H1 (cell line): ENCODE measurements around the gene HSFX2. TPM values are rescaled to one million over a fixed set of nuclear protein-coding genes. Genes with fewer than 3 reads are reported as not detected.

ENCODE experiments used
- CTCF ChIA-PET: fragments of 300-600 bp; sonication (Branson Sonifier 250); formaldehyde crosslinking; loops from one replicate; lab custom pipeline; 2021; ENCODE audit not compliant: partially characterized antibody; lab: Charles Lee
- POLR2A ChIA-PET: fragments of 300-600 bp; sonication (Branson Sonifier 250); formaldehyde crosslinking; loops from one replicate; lab custom pipeline; 2021; ENCODE audit warnings: inconsistent platforms; ENCODE audit not compliant: partially characterized antibody; lab: Charles Lee
- DNase-seq, 2 experiments: peaks; one replicate each; pipeline versions ENCODE4 v3.0.0 to v3.0.0-alpha.2; 2010 to 2022; ENCODE audit warnings: low spot score in 2 of 2, low read depth in 1 of 2, mixed read lengths in 1 of 2
- FAIRE-seq: peaks from 2 replicates; lab custom pipeline; 2011; peaks lifted over from hg19 to GRCh38; lab: Jason Lieb, UNC
- H2AFZ ChIP-seq: 2 replicates; pipeline ENCODE4 v1.8.1; 2012; ENCODE audit warnings: low read length, inconsistent platforms
- H2AK5ac ChIP-seq: 2 replicates; pipeline ENCODE4 v1.6.1; 2013; ENCODE audit warnings: low read depth, low read length
- H2BK120ac ChIP-seq: replicated peaks from 2 replicates; pipeline ENCODE3; 2013; ENCODE audit warnings: low read depth, low read length, inconsistent platforms
- H2BK12ac ChIP-seq: 2 replicates; pipeline ENCODE4 v1.6.1; 2013; ENCODE audit warnings: low read depth, low read length
- H2BK15ac ChIP-seq: 2 replicates; pipeline ENCODE4 v1.6.1; 2013; ENCODE audit warnings: low read length
- H2BK20ac ChIP-seq: 2 replicates; pipeline ENCODE4 v1.6.1; 2013; ENCODE audit warnings: low read length
- H2BK5ac ChIP-seq: 2 replicates; pipeline ENCODE4 v1.6.1; 2013; ENCODE audit warnings: low read depth, low read length
- H3K14ac ChIP-seq: 2 replicates; pipeline ENCODE4 v1.6.1; 2013; ENCODE audit warnings: inconsistent platforms; ENCODE audit not compliant: insufficient read length
- H3K18ac ChIP-seq: 2 replicates; pipeline ENCODE4 v1.6.1; 2013; ENCODE audit warnings: low read length; ENCODE audit errors: extremely low read depth
- H3K23ac ChIP-seq: 2 replicates; pipeline ENCODE4 v1.6.1; 2013; ENCODE audit warnings: inconsistent platforms; ENCODE audit not compliant: insufficient read length
- H3K23me2 ChIP-seq: 2 replicates; pipeline ENCODE4 v1.6.1; 2013; ENCODE audit warnings: low read depth, low read length
- H3K27ac ChIP-seq: 2 replicates; pipeline ENCODE4 v1.6.1; 2011; ENCODE audit warnings: low read depth, low read length, inconsistent platforms
- H3K27me3 ChIP-seq, 4 experiments: replicated peaks in 1 of 4; 1 replicate in 1 of 4; 2 replicates in 3 of 4; pipeline versions ENCODE4 v1.6.1 to v1.8.1; 2011 to 2013; ENCODE audit warnings: low read length in 3 of 4, mild to moderate bottlenecking in 3 of 4, inconsistent platforms in 2 of 4, mixed read lengths in 2 of 4, moderate library complexity in 1 of 4; ENCODE audit not compliant: control insufficient read depth in 3 of 4, insufficient read depth in 3 of 4; ENCODE audit errors: extremely low read depth in 1 of 4
- H3K36me3 ChIP-seq, 4 experiments: 2 replicates each; pipeline versions ENCODE4 v1.6.1 to v1.8.1; 2011 to 2013; ENCODE audit warnings: mild to moderate bottlenecking in 4 of 4, low read length in 3 of 4, moderate library complexity in 2 of 4, control low read depth in 1 of 4, inconsistent platforms in 1 of 4; ENCODE audit not compliant: insufficient read depth in 4 of 4, control insufficient read depth in 2 of 4
- H3K4ac ChIP-seq: replicated peaks from 2 replicates; pipeline ENCODE3; 2013; ENCODE audit warnings: low read length, low read depth, mixed read lengths, inconsistent platforms; ENCODE audit not compliant: insufficient read length
- H3K4me1 ChIP-seq, 4 experiments: replicated peaks in 1 of 4; 1 replicate in 1 of 4; 2 replicates in 3 of 4; pipeline versions ENCODE4 v1.6.1 to v1.8.1; 2011 to 2013; ENCODE audit warnings: low read length in 3 of 4, inconsistent platforms in 2 of 4, mixed read lengths in 1 of 4; ENCODE audit not compliant: insufficient read depth in 4 of 4, control insufficient read depth in 3 of 4
- H3K4me2 ChIP-seq, 2 experiments: 2 replicates each; pipeline versions ENCODE4 v1.6.1 to v1.8.1; 2011 to 2013; ENCODE audit warnings: low read depth in 2 of 2, low read length in 2 of 2, control low read depth in 1 of 2, inconsistent platforms in 1 of 2, mild to moderate bottlenecking in 1 of 2; ENCODE audit not compliant: insufficient read depth in 1 of 2
- H3K4me3 ChIP-seq, 4 experiments: fragments of 200-600, 300-600 bp in 1 of 4; sonication (generic), shearing (Covaris generic), sonication (Bioruptor Twin) in 1 of 4; 2 replicates each; pipeline versions ENCODE4 v1.5.1 to v1.8.1; 2011 to 2016; ENCODE audit warnings: low read length in 4 of 4, low read depth in 3 of 4, control low read depth in 2 of 4, inconsistent platforms in 2 of 4, mild to moderate bottlenecking in 2 of 4, mixed read lengths in 1 of 4, moderate library complexity in 1 of 4; ENCODE audit not compliant: insufficient read depth in 2 of 4; ENCODE audit errors: extremely low read depth in 1 of 4
- H3K56ac ChIP-seq: replicated peaks from 2 replicates; pipeline ENCODE3; 2013; ENCODE audit warnings: low read depth, mild to moderate bottlenecking, mixed read lengths, low read length, inconsistent platforms; ENCODE audit not compliant: insufficient read length
- H3K79me1 ChIP-seq: 2 replicates; pipeline ENCODE4 v1.6.1; 2013; ENCODE audit warnings: low read depth, low read length, control low read depth
- H3K79me2 ChIP-seq, 2 experiments: 2 replicates each; pipeline versions ENCODE4 v1.6.1 to v1.8.1; 2012 to 2013; ENCODE audit warnings: low read length in 2 of 2, mild to moderate bottlenecking in 2 of 2, inconsistent platforms in 1 of 2; ENCODE audit not compliant: insufficient read depth in 2 of 2, control insufficient read depth in 1 of 2
- H3K9ac ChIP-seq, 4 experiments: replicated peaks in 1 of 4; 1 replicate in 1 of 4; 2 replicates in 3 of 4; pipeline versions ENCODE4 v1.6.1 to v1.8.1; 2011 to 2013; ENCODE audit warnings: low read depth in 3 of 4, low read length in 3 of 4, control low read depth in 2 of 4, mild to moderate bottlenecking in 2 of 4, moderate library complexity in 2 of 4, inconsistent platforms in 1 of 4; ENCODE audit errors: extremely low read depth in 1 of 4
- H3K9me3 ChIP-seq, 2 experiments: 2 replicates each; pipeline versions ENCODE4 v1.6.1 to v1.8.1; 2012 to 2013; ENCODE audit warnings: mild to moderate bottlenecking in 2 of 2, moderate library complexity in 2 of 2, control low read depth in 1 of 2, inconsistent platforms in 1 of 2, low read depth in 1 of 2, low read length in 1 of 2, mixed read lengths in 1 of 2; ENCODE audit not compliant: insufficient read depth in 2 of 2
- H4K20me1 ChIP-seq, 2 experiments: replicated peaks in 1 of 2; 2 replicates each; pipeline versions ENCODE3 to v1.8.1; 2011 to 2013; ENCODE audit warnings: inconsistent platforms in 2 of 2, low read length in 2 of 2, mild to moderate bottlenecking in 1 of 2; ENCODE audit not compliant: insufficient read depth in 2 of 2, control insufficient read depth in 1 of 2
- H4K5ac ChIP-seq: 2 replicates; pipeline ENCODE4 v1.6.1; 2013; ENCODE audit warnings: low read length, low read depth, mixed read lengths, inconsistent platforms; ENCODE audit not compliant: insufficient read length
- H4K8ac ChIP-seq: 2 replicates; pipeline ENCODE4 v1.8.0; 2013; ENCODE audit warnings: mild to moderate bottlenecking, moderate library complexity, low read length, inconsistent platforms; ENCODE audit not compliant: insufficient read depth; ENCODE audit errors: extremely low read depth
- H4K91ac ChIP-seq: replicated peaks from 2 replicates; pipeline ENCODE3; 2013; ENCODE audit warnings: low read length, mixed read lengths, inconsistent platforms; ENCODE audit not compliant: insufficient read length
- BACH1 ChIP-seq: IDR thresholded peaks from 2 replicates; pipeline ENCODE4 v1.6.1; 2012; ENCODE audit warnings: low read length, improper control_type of control experiment
- CHD1 ChIP-seq: IDR thresholded peaks from 2 replicates; pipeline ENCODE4 v1.6.1; 2012; ENCODE audit warnings: low read depth, low read length, improper control_type of control experiment
- POU5F1 ChIP-seq: IDR thresholded peaks from 2 replicates; pipeline ENCODE4 v1.6.1; 2011; ENCODE audit warnings: low read depth, mild to moderate bottlenecking, low read length, moderate library complexity
- SRF ChIP-seq: IDR thresholded peaks from 2 replicates; pipeline ENCODE4 v1.6.1; 2011; ENCODE audit warnings: mild to moderate bottlenecking, low read depth, low read length, moderate library complexity
- TAF7 ChIP-seq: optimal IDR thresholded peaks from 2 replicates; pipeline ENCODE3; 2011; ENCODE audit warnings: low read depth, mild to moderate bottlenecking, inconsistent platforms, low read length, moderate library complexity, borderline replicate concordance
- polyA plus RNA-seq, 7 experiments: library from polyadenylated mRNA; depleted of rRNA in 3 of 7; stranded (reverse) in 5 of 7; unstranded in 2 of 7; fragments of >200 nt in 5 of 7; fragments of 200-250 nt in 2 of 7; gene quantifications; 1 replicate in 5 of 7; 2 replicates in 1 of 7; 4 replicates in 1 of 7; pipeline versions ENCODE4 v1.2.1 to v1.2.3, GENCODE V29; 2011 to 2013; ENCODE audit warnings: missing spikeins in 2 of 7, mixed read lengths in 2 of 7
- total RNA-seq: library from RNA; stranded (reverse); fragmentation: NEBNext Ultra II Directional; extraction: Animal tissue kit (Norgen Biotek cat#: 25700); gene quantifications from 2 replicates; pipeline ENCODE4 v1.2.1, GENCODE V29; 2021
- TF ChIP-seq, protein P1 (sequence below): IDR thresholded peaks from 2 replicates; pipeline ENCODE4 v1.6.1; 2012; ENCODE audit warnings: inconsistent platforms

Gene HSFX2
- total and polyA plus RNA-seq, 2 of the 8 experiments (the other 6 are each of a cell fraction or from before 2014, with no cell fraction given): 0.17 TPM; not detected in 1

DNA sequence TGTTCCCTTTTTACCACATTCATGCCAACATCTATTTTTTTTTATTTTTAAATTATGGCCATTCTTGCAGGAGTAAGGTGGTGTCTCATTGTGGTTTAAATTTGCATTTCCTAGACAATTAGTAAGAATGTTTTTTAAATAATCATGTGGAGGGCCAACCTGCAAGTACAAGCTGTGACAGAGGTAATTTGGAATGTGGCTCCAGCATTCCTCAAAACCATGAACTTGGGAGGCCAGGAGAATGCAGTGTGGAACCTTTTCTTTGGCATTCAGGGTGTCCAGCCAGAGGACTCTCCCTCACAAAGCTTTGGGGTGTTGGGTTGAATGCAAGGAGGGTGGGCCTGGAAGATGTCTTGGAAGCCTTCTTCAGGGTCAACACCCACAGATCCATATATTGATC, 43.7 kb upstream of the HSFX2 start:
- Histone ChIP-seq H3K4me3 (no peak overlapping the region), H2AFZ (no peak overlapping the region), H4K8ac (no peak overlapping the region), H3K9ac (no peak overlapping the region), H3K56ac (no peak overlapping the region), H2BK12ac (no peak overlapping the region), H2BK5ac (no peak overlapping the region), H3K14ac (no peak overlapping the region), H3K79me2 (no peaks in the 10 kb centered on the region), H2BK120ac (no peak overlapping the region), H3K27me3 (no peaks in the 10 kb centered on the region), H4K91ac (no peak overlapping the region), H3K4me2 (no peak overlapping the region), H3K4ac (no peak overlapping the region), H4K20me1 (no peaks in the 10 kb centered on the region), H3K18ac (no peak overlapping the region), H3K79me1 (no peaks in the 10 kb centered on the region), H3K23ac (no peak overlapping the region), H4K5ac (no peak overlapping the region), H3K36me3 (no peaks in the 10 kb centered on the region), H3K4me1 (no peaks in the 10 kb centered on the region), H3K9me3 (no peaks in the 10 kb centered on the region), H2BK20ac (no peak overlapping the region), H2BK15ac (no peak overlapping the region), H3K27ac (no peak overlapping the region), H2AK5ac (no peak overlapping the region), H3K23me2 (no peaks in the 10 kb centered on the region)
- no peak for DNase-seq
- TF ChIP-seq, protein P1, sequence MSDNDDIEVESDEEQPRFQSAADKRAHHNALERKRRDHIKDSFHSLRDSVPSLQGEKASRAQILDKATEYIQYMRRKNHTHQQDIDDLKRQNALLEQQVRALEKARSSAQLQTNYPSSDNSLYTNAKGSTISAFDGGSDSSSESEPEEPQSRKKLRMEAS: no peak
- TF ChIP-seq POU5F1 (no peak), SRF (no peak), BACH1 (no peak), TAF7 (no peak), CHD1 (no peak)
- ChIA-PET CTCF (no interaction called here), POLR2A (no interaction called here)
- no peak for FAIRE-seq
